ENCODE results near the gene EIF5B.

Gene EIF5B

GRCh38 chr2:99414566-99414965, 77.4 kb downstream of the EIF5B start:
- DNase-seq = no peak

- DNase-seq = no peak
Measured at GRCh38 chr2:99417396-99417795, 80.2 kb downstream of the EIF5B start.

GRCh38 chr2:99420031-99420430, 82.8 kb downstream of the EIF5B start:
- no peak for DNase-seq

GRCh38 chr2:99420751-99421299, 83.6 kb downstream of the EIF5B start:
- DNase-seq = no peak

GRCh38 chr2:99421469-99421868, 84.3 kb downstream of the EIF5B start:
- DNase-seq = no peak

GRCh38 chr2:99422599-99422998, 85.4 kb downstream of the EIF5B start:
- no peak for DNase-seq

GRCh38 chr2:99424371-99424770, 87.2 kb downstream of the EIF5B start:
- no peak for DNase-seq

- no peak for DNase-seq
Measured at GRCh38 chr2:99425022-99425421, 87.8 kb downstream of the EIF5B start.

- DNase-seq = no peak
Measured at GRCh38 chr2:99430614-99431291, 93.6 kb downstream of the EIF5B start.

- no peak for DNase-seq
Measured at GRCh38 chr2:99431587-99432275, 94.5 kb downstream of the EIF5B start.

- DNase-seq = no peak
Measured at GRCh38 chr2:99433340-99433739, 96.2 kb downstream of the EIF5B start.

GRCh38 chr2:99436874-99437273, 99.7 kb downstream of the EIF5B start:
- no peak for DNase-seq

GRCh38 chr2:99439971-99440505, 102.8 kb downstream of the EIF5B start:
- DNase-seq = no peak

- DNase-seq = no peak
Measured at GRCh38 chr2:99442837-99443236, 105.6 kb downstream of the EIF5B start.

- DNase-seq = no peak
Measured at GRCh38 chr2:99444222-99444621, 107.0 kb downstream of the EIF5B start.

- DNase-seq = no peak
Measured at GRCh38 chr2:99445065-99445464, 107.9 kb downstream of the EIF5B start.

GRCh38 chr2:99448556-99448955, 111.4 kb downstream of the EIF5B start:
- DNase-seq = no peak

- DNase-seq = no peak
Measured at GRCh38 chr2:99450199-99450598, 113.0 kb downstream of the EIF5B start.
